Stimulated activated CD4-positive, alpha-beta T cell treated with anti-CD3 and anti-CD28 coated beads, Interleukin-4, amount 100 ng/mL, for 24 hours (primary cell): ENCODE measurements around the gene ZKSCAN4.

Source experiments
- DNase-seq: peaks from one replicate; pipeline ENCODE4 v3.0.0-alpha.2; 2020

The ZKSCAN4 gene

DNA sequence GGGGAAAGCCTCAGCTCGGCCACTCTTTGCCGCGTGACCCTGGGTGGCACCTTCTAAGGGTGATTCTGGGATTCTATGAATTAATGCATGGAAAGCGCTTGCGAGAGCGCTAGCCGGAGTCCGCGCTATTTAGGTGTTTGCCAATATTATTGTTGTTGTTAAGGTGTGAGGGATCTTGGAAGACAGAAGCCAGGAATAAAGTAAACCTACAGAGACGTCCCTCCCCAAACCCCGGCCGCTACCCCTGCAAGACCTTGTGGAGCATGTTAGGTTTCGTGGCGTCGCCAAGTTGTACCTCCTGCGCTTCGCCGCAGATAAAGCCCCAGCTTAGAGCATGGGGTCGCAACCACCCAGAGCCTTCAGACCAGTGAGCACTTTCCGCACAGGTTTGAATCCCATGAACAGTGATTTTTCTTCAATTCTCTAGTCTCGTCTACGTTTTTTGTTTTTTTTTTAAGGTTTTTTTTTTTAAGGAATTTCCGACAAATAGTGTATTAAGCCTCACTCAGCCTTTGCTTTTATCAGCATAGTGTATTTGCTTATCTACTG is 43.9 kb downstream of the ZKSCAN4 start:
- DNase-seq, result no peak

- no peak for DNase-seq
These were observed 44.5 kb downstream of the ZKSCAN4 start for GRCh38 chr6:28207510-28208110.

GRCh38 chr6:28206928-28207509 is 45.0 kb downstream of the ZKSCAN4 start:
- no peak for DNase-seq

- DNase-seq, result no peak
These were observed 45.5 kb downstream of the ZKSCAN4 start for GRCh38 chr6:28206527-28206926.

DNA sequence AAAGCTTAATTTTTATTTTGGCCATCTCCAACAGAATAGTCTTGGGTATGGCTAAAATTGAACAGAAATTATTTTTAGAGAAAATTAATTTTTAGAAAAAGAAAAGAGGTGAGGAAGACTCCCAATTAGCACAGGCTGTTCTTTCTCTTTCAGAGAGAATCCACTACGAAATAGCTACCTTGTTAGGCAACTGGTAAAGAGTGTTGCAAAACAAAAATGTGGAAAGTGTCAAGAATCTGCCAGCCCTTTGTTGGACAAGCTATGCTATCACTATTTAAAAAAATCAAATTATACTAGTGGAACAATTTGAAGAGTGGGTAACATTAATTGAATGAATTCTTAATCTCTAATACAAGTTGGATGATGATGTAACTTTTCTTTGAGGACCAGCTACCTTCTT is 46.2 kb downstream of the ZKSCAN4 start:
- DNase-seq, result no peak

DNA sequence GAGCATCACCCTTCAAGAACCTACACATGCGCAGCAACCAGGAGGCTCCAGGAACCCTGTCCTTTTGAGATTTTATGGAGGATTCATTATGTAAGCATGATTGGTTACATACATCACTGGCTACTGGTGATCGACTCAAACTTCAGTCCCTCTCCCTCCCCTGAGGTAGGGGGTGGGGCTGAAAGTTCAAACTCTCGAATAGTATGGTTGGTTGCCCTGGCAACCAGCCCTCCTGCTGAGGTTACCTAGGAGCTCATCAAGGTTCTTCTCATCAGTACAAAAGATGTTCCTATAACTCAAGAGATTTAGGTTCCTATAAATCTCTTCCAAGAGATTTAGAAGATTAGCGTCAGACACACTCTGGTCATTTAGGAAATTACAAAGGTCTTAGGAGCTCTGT is 48.9 kb downstream of the ZKSCAN4 start:
- DNase-seq, result no peak

GRCh38 chr6:28200020-28200419 is 52.0 kb downstream of the ZKSCAN4 start:
- DNase-seq, result no peak
